Upper lobe of right lung (tissue), 1 donor: Measurements from ENCODE around the gene SLC25A28. TPM values are rescaled to one million over a fixed set of nuclear protein-coding genes. Genes with fewer than 3 reads are reported as not detected.

Experiments
- ATAC-seq: fragments of 200-7000 bp; cut with Tn5 transposase; one replicate; pipeline ENCODE4 v1.9.1; 2020; ENCODE audit warnings: mild to moderate bottlenecking, moderate library complexity
- DNase-seq: peaks from one replicate; pipeline ENCODE4 v3.0.0-alpha.2; 2020
- H3K27ac ChIP-seq: fragments of 200-600 bp; one replicate; pipeline ENCODE4 v1.8.0; 2022
- H3K27me3 ChIP-seq: fragments of 200-600 bp; one replicate; pipeline ENCODE4 v1.8.0; 2022; ENCODE audit warnings: mild to moderate bottlenecking
- H3K36me3 ChIP-seq: fragments of 200-600 bp; one replicate; pipeline ENCODE4 v1.8.0; 2022
- H3K4me1 ChIP-seq: fragments of 200-600 bp; one replicate; pipeline ENCODE4 v1.8.0; 2022
- H3K4me3 ChIP-seq: fragments of 200-600 bp; one replicate; pipeline ENCODE4 v1.8.0; 2022; ENCODE audit warnings: mild to moderate bottlenecking
- H3K9me3 ChIP-seq: fragments of 200-600 bp; one replicate; pipeline ENCODE4 v1.8.0; 2022
- CTCF ChIP-seq: fragments of 200-600 bp; IDR thresholded peaks from one replicate; pipeline ENCODE4 v1.8.0; 2022; ENCODE audit warnings: antibody characterized with exemption
- intact Hi-C: fragments of 100-400 bp; cut with DNase I; formaldehyde crosslinking; loops from one replicate; pipeline ENCODE4 v1.11.0; 2022
- total RNA-seq: library from RNA; stranded (reverse); fragmentation: NEBNext Ultra II Directional; extraction: Animal tissue kit (Norgen Biotek cat#: 25700); gene quantifications from one replicate; pipeline ENCODE4 v1.2.1, GENCODE V29; 2021
- donor health status: DM: no; HTN: yes; CAD: no; lungs with severe emphysema.

Gene SLC25A28
- total RNA-seq, 1 donor from 2014 or later, result 47.4 TPM

- H3K4me3 ChIP-seq, result no peak overlapping the region
- no peaks in the 10 kb centered on the region for H3K9me3 ChIP-seq
- no peak for DNase-seq
- no peaks in the 10 kb centered on the region for H3K4me1 ChIP-seq
- H3K27ac ChIP-seq, result no peak overlapping the region
- no peaks in the 10 kb centered on the region for H3K36me3 ChIP-seq
- peaks cover 6% of the 10 kb centered on the region for H3K27me3 ChIP-seq
- TF ChIP-seq CTCF, result no peak
- no peak for ATAC-seq
- intact Hi-C loops, result no loop called here
Observed at GRCh38 chr10:99590799-99591198, 29.4 kb downstream of the SLC25A28 start.

DNA sequence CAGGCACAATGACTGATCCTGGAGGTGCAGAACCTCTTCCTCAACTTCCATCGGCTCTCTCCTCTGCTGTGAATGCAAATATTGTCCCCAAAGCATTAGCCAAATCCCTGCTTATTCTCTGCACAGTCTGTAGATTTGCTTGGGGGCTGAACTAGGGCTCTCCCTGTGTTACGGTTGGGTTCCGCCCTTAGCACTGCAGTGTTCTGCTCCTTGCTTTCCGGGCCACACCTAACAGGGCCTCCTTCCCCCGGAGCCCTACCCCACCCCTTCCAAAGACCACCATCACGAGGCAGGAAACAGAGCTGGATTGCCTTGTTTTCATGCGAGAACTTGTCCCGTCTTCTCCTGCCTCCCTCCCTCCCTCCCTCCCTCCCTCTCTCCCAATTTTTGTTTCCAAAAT, 36.6 kb downstream of the SLC25A28 start:
- DNase-seq, result no peak
- H3K4me1 ChIP-seq, result no peaks in the 10 kb centered on the region
- no peak overlapping the region for H3K27ac ChIP-seq
- H3K4me3 ChIP-seq, result no peak overlapping the region
- H3K9me3 ChIP-seq, result no peaks in the 10 kb centered on the region
- intact Hi-C loops, result no loop called here
- TF ChIP-seq CTCF, result no peak
- H3K27me3 ChIP-seq, result peaks cover 6% of the 10 kb centered on the region
- H3K36me3 ChIP-seq, result no peaks in the 10 kb centered on the region
- ATAC-seq, result peak; percentile 27

DNA sequence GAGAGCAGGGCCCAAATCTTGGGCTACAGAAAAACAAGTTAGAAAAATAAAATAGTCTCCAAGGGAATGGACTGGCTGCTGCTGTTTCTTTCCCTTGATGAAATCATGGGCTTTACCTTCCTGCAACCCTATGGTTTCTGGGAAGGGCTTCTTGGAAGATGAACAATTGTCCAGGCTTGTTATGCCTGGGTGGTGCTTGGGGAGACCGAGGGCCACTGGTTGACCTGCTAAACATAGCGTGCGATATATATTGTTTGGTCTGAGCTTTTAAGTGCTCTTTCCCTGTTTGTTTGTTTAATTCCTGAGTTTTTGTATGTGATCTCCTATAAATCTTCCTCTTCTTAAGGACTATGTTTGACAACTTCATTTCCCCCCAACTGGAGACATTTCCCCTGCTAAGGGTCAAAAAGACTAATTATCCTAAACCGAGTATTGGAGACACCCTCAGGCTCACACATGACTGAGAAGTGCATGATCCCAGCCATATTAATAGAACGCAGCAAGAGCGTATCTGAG, 37.9 kb downstream of the SLC25A28 start:
- DNase-seq (no peak), ATAC-seq (no peak)
- H3K4me3 ChIP-seq, result no peak overlapping the region
- no peaks in the 10 kb centered on the region for H3K9me3 ChIP-seq
- H3K36me3 ChIP-seq, result no peaks in the 10 kb centered on the region
- no peaks in the 10 kb centered on the region for H3K4me1 ChIP-seq
- H3K27ac ChIP-seq, result no peak overlapping the region
- intact Hi-C loops, result no loop called here
- no peak for TF ChIP-seq CTCF
- H3K27me3 ChIP-seq, result peaks cover 5% of the 10 kb centered on the region

- Histone ChIP-seq H3K4me3 (no peak overlapping the region), H3K36me3 (no peaks in the 10 kb centered on the region), H3K27me3 (no peaks in the 10 kb centered on the region), H3K4me1 (no peaks in the 10 kb centered on the region), H3K9me3 (no peaks in the 10 kb centered on the region), H3K27ac (no peak overlapping the region)
- intact Hi-C loops, result no loop called here
- DNase-seq, result no peak
- no peak for TF ChIP-seq CTCF
- no peak for ATAC-seq
Observed at GRCh38 chr10:99579971-99580370, 40.3 kb downstream of the SLC25A28 start.

GRCh38 chr10:99573790-99574189, 46.4 kb downstream of the SLC25A28 start:
- Histone ChIP-seq H3K36me3 (no peaks in the 10 kb centered on the region), H3K4me3 (no peak overlapping the region), H3K27ac (no peak overlapping the region), H3K27me3 (peaks cover 16% of the 10 kb centered on the region), H3K4me1 (no peaks in the 10 kb centered on the region), H3K9me3 (no peaks in the 10 kb centered on the region)
- ATAC-seq (no peak), DNase-seq (no peak)
- intact Hi-C loops, result no loop called here
- no peak for TF ChIP-seq CTCF

DNA sequence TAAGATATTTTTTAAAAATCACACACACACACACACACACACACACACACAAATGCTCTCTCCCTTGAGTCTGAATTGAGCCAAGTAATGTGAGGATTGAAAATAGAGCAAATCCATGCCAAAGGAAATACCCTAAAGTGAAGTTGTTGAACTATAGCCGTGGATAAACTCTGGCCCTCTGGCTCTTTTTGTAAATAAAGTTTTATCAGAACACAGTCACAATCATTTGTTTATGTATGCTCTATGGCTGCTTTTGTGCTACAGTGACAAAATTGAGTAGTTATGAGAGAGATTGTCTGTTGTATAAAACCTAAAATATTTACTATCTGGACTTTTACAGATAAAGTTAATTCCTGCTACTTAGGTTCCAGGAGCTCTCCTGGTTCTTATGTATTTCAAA, 48.4 kb downstream of the SLC25A28 start:
- ATAC-seq, result no peak
- no peak for TF ChIP-seq CTCF
- no peaks in the 10 kb centered on the region for H3K9me3 ChIP-seq
- H3K27me3 ChIP-seq, result peaks cover 24% of the 10 kb centered on the region
- DNase-seq, result no peak
- no peaks in the 10 kb centered on the region for H3K36me3 ChIP-seq
- H3K4me3 ChIP-seq, result no peak overlapping the region
- H3K27ac ChIP-seq, result no peak overlapping the region
- no peaks in the 10 kb centered on the region for H3K4me1 ChIP-seq
- intact Hi-C loops, result no loop called here
